T-helper 2 cell treated with Interferon-gamma antibody and Interleukin-4, amounts not matched to agents 5 μg/mL and 100 μg/mL, for 36 hours (primary cell): ENCODE measurements around the gene TMC4.

Experiments used
- DNase-seq: peaks from one replicate; pipeline ENCODE4 v3.0.0; 2021; ENCODE audit warnings: low spot score
- H3K27ac Mint-ChIP-seq: one replicate; pipeline ENCODE4 v1.8.0; 2021; ENCODE audit warnings: mild to moderate bottlenecking, mixed read lengths
- H3K27me3 Mint-ChIP-seq: one replicate; pipeline ENCODE4 v1.8.0; 2021; ENCODE audit warnings: low read depth, mixed read lengths
- H3K36me3 Mint-ChIP-seq: one replicate; pipeline ENCODE4 v1.8.0; 2021; ENCODE audit warnings: low read depth, mixed read lengths
- H3K4me1 Mint-ChIP-seq: one replicate; pipeline ENCODE4 v1.8.0; 2021; ENCODE audit warnings: low read depth, mixed read lengths
- H3K4me3 Mint-ChIP-seq: one replicate; pipeline ENCODE4 v1.8.0; 2022; ENCODE audit warnings: mild to moderate bottlenecking, moderate library complexity, mixed read lengths
- H3K9me3 Mint-ChIP-seq: one replicate; pipeline ENCODE4 v1.8.0; 2021; ENCODE audit warnings: mixed read lengths

The TMC4 gene

DNA sequence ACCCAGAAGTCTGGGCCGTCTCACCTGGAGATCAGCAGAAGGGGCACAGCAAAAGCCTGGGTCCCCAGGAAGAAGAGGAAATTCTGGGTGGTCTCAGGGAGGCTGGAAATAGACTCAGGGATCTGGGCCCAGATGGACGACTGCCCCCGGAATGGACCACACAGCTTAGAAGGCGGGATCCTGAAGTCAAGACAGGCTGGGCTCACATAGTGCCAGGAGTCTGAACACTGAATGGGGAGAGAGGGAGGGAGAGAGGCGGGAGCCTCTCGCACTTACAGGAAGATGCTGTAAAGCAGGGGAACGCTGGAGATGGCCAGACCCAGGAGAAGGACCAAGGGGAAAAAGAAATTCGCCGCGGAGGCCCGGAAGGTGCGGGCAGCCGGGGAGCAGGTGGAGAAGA, 12.1 kb downstream of the TMC4 start:
- H3K9me3 Mint-ChIP-seq, result no peaks in the 10 kb centered on the region
- peaks cover 15% of the 10 kb centered on the region for H3K36me3 Mint-ChIP-seq
- peaks cover 41% of the 10 kb centered on the region for H3K4me1 Mint-ChIP-seq
- DNase-seq, result no peak
- peak overlapping the region; percentile 100 for H3K27ac Mint-ChIP-seq
- H3K4me3 Mint-ChIP-seq, result peak overlapping the region; percentile 100
- H3K27me3 Mint-ChIP-seq, result no peaks in the 10 kb centered on the region

DNA sequence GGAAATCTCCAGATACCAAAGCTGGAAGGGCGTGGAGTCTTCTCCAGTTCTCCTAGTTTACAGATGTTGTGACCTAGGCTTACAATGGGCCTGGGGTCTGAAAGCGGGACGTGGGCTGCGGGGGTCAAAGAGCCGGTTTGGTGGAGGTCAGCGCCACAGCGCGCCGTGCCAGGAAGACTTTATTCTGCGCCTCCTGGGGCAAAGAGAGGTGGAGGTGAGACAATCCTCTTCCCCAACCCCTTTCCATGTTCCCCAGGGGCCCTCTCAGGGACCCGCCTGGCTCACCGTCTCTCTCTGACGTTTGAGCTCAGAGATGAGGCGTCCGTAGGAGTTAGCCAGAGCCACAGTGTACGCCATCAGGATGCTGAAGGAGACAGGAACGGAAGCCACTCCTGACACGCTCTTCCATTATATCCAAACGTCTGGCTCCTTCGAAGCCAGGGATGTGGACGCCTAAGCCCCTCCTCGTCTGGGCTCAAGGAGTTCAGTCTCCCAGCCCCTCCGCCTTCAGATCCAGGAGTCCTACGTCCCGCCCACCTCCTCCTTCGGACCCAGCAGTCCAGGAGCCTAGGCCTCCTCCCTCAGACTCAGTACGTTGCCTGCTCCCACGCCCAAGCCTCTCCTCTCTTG, 12.7 kb downstream of the TMC4 start:
- Mint-ChIP-seq H3K9me3 (no peaks in the 10 kb centered on the region), H3K36me3 (peaks cover 18% of the 10 kb centered on the region), H3K27ac (peak overlapping the region; percentile 100), H3K4me3 (peak overlapping the region; percentile 100), H3K27me3 (no peaks in the 10 kb centered on the region), H3K4me1 (peaks cover 41% of the 10 kb centered on the region)
- no peak for DNase-seq

DNA sequence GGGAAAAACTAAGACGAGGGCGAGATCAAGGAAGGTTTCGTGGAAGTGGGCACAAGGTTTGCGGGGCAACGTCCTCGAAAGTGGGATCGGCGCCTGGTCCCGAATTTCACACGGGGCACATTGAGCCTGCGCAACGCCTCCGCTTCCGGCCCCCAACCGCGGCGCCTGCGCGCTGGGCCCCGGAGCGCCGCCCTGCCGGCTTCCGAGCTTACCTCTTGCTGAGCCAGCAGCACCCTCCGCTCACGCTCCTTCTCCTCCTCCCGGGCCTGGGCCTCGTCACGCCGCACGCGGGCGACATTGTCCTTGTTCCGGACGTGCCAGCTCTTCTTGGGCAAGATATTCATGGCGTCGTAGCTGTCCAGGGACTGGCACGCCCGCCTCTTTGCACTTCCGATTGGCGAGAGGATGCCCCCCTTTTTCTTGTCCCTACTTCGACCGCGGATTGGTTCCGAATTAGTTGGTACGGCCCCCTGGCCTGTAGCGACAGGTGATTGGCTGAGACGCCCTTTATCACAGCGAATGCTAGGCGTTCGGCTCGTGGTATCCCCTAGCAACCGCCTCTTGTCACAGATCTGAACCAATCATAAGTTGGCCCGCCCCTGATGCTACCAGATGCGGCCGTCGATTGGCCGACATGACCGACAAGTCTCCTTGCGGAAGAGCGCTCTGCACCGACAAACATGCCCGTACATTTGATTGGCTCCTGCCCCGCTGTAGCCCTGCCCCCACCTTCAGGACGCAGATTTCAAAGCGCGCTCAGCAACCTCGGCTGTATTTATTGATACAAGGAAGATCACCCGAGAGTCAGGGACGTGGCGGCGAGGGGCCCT, 13.4 kb downstream of the TMC4 start, which contains the start of gene LENG1:
LENG1 (minus strand) TSS at position 370 of the 830 bp plus-strand sequence; CDS start at position 344, 26 bp downstream.
- Mint-ChIP-seq H3K36me3 (peaks cover 23% of the 10 kb centered on the region), H3K4me1 (peaks cover 46% of the 10 kb centered on the region), H3K9me3 (no peaks in the 10 kb centered on the region), H3K4me3 (peak within 1 kb of the TSS; percentile 100), H3K27me3 (no peaks in the 10 kb centered on the region), H3K27ac (peak within 1 kb of the TSS; percentile 100)
- peak; percentile 100 for DNase-seq

DNA sequence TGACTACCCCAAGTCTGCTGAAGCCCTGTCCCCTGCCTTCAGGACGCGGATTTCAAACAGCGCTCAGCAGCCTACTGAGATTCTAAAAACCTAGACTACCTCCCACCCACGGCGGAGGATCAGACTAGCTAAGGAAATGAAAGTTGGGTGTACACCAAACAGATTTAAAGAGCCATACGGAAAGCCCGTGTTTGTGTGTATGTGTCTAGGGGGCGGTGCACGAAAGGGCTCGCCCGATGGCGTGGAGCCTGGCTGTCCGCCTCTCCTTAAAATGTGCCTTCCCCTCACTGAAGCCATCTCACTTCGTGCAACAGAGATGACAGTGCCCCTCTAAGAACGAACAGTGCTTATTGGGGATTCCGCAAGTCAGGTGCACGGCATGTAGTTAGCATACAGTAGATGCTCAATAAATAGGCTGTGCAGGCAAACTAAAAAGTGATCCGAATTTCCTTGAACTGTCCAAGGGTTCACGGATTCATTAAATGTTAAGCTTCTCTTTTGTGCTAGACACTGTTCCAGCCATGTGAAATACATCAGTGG, 14.1 kb downstream of the TMC4 start:
- H3K9me3 Mint-ChIP-seq, result no peaks in the 10 kb centered on the region
- H3K4me3 Mint-ChIP-seq, result peak overlapping the region; percentile 100
- H3K27me3 Mint-ChIP-seq, result no peaks in the 10 kb centered on the region
- peaks cover 45% of the 10 kb centered on the region for H3K4me1 Mint-ChIP-seq
- peak overlapping the region; percentile 100 for H3K27ac Mint-ChIP-seq
- peaks cover 30% of the 10 kb centered on the region for H3K36me3 Mint-ChIP-seq
- DNase-seq, result peak; percentile 51

DNA sequence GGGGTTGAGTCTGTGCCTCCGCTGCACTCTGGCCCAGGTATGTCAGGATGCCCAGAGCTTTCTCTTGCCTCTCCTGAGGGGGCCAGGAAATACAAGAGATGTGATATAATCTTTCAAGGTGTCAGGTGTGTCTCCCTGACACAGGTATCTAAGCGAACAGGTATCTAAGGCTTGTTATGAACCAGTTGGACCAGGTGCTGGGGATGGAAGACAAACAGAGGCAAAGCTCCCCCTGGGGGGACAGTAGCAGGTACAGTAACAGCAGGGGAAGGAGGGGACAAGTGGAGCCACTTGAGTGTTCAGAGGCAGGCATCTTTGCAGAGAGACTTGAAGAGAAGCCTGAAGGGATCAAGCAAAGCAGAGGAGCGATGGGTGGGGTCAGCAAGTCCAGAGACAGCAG, 16.0 kb downstream of the TMC4 start:
- H3K9me3 Mint-ChIP-seq, result no peaks in the 10 kb centered on the region
- H3K4me3 Mint-ChIP-seq, result peak overlapping the region; percentile 36
- no peak for DNase-seq
- H3K27me3 Mint-ChIP-seq, result no peaks in the 10 kb centered on the region
- H3K36me3 Mint-ChIP-seq, result peaks cover 41% of the 10 kb centered on the region
- H3K27ac Mint-ChIP-seq, result peak overlapping the region; percentile 6
- H3K4me1 Mint-ChIP-seq, result peaks cover 36% of the 10 kb centered on the region

DNA sequence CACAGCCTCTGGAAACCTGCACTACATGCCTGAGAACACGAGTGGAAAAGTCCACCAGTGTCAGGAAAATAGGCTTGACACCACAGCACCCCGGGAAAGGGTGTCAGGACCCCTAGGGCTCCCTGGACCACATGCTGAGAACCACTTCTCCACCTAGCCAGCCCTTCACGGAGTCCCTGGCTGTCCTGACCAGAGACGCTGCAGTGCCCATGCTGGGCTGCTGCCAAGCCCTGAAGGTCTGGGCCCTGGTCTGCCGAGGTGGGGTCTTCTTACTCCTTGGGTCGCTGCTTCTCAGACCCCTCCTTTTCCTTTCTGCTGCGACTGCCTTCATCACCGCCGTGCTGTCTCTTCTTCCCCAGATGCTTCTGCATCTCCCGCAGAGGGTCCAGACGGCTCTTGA, 16.5 kb downstream of the TMC4 start:
- peaks cover 36% of the 10 kb centered on the region for H3K4me1 Mint-ChIP-seq
- H3K4me3 Mint-ChIP-seq, result no peak overlapping the region
- H3K27ac Mint-ChIP-seq, result no peak overlapping the region
- H3K9me3 Mint-ChIP-seq, result no peaks in the 10 kb centered on the region
- H3K27me3 Mint-ChIP-seq, result no peaks in the 10 kb centered on the region
- H3K36me3 Mint-ChIP-seq, result peaks cover 44% of the 10 kb centered on the region
- DNase-seq, result no peak

DNA sequence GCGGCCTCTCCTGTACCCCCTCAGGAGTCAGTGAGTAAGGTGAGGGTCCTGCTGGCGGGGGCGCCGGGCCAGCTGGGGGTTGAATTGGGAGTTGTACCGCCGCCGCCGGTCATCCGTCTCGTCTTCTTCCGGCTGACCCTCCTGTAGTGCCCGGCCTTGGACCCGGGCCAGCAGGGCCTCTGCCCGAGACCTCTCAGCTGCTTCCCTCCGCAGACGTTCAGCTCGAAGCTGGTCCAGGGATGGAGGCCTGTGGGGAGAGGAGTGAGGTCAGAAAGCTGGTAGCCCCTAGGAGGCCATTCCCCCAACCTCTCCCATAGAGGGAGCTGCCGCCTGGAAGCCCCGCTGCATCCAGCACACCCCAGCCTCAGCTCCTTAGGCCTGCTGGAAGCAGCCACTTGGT, 17.3 kb downstream of the TMC4 start:
- DNase-seq, result no peak
- Mint-ChIP-seq H3K4me1 (peaks cover 32% of the 10 kb centered on the region), H3K4me3 (no peak overlapping the region), H3K27ac (no peak overlapping the region), H3K9me3 (no peaks in the 10 kb centered on the region), H3K36me3 (peaks cover 49% of the 10 kb centered on the region), H3K27me3 (no peaks in the 10 kb centered on the region)

DNA sequence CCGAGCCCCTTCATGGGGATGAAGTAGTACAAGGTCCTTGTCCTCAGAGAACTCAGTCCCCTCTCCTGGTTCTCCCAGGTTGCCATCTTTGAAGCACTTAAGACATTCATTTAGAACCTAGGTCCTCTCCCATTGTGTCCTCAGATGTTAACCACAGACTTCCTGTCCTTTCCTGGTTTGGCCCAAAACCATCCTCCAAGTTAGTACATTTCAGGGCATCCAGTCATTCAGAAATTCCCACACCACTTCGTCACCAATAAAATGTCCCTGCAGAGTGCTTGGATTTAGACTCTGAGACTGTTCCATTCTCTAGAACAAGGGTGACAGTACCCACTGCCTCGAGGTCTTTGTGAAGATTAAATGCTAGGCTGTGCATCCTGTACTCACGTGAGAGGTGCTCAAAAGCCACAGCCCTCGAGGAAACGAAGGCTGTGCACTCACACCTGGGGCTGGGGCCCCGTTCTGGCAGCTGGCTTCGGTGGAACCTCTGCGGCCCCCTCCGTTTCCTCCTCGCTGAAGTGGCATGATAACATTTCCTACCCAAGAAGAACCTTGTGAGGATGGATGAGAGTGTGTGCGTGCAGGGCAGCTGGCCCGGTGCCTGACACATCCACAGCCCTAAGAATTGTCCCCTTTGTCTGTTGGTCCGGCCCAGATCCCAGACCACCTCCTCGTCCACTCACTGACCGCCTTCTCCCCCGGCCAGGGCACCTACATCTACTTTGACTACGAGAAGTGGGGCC, 18.2 kb downstream of the TMC4 start:
- no peak overlapping the region for H3K4me3 Mint-ChIP-seq
- no peak for DNase-seq
- H3K4me1 Mint-ChIP-seq, result peaks cover 26% of the 10 kb centered on the region
- no peaks in the 10 kb centered on the region for H3K9me3 Mint-ChIP-seq
- no peaks in the 10 kb centered on the region for H3K27me3 Mint-ChIP-seq
- H3K36me3 Mint-ChIP-seq, result peaks cover 54% of the 10 kb centered on the region
- peak overlapping the region; percentile 65 for H3K27ac Mint-ChIP-seq

DNA sequence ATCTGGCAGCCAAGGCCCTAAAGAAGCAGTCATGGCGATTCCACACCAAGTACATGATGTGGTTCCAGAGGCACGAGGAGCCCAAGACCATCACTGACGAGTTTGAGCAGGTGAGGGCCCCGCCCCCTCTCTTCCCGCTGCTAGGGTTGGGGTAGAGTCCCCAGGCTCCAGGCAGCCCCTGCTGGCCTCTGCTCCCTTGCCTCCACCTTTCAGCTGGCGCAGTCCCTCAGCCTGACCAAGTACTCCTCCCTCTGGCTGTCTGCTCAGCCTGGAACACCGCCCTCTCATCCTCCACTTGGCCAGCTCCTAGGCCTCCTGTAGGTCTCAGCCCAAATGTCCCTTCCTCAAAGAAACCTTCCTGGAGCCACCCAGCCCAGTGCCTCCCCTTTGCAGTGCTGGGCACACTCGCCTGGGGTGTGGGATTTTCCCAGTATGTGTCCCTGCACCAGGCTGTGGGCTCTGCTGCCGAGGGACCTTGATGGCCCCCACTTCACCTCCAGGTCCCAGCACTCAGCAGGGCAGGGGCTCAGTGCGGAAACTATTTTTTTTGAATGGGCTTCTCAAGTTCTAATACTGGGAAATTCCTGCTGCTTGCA, 19.1 kb downstream of the TMC4 start:
- H3K4me3 Mint-ChIP-seq, result no peak overlapping the region

DNA sequence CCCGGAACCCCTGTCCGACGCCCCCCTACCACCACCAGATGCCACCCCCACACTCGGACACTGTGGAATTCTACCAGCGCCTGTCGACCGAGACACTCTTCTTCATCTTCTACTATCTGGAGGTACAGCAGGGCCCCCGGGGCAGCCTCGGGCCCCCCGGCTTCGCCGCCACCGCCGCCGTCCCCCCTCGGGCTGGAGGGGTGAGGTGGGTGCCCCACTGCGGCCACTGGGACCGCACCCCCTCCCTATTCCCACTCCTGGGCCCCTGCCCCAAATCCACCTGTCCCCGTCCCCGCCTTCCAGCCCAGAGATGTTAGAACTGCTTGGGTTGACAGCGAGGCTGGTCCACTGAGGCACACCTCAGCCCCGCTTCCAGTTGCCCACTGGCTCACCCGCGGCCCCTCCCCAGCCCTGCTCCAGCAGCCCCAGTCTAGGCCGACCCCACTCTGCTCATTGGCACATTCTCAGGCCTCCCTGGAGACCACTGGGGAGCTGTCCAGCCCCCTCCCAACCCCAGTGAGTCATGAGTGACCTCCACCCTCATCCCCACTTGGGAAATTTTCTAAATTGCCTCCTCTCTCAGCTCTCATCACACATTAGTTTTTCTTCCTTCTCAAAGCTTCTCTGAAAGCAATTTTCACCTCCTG, 20.0 kb downstream of the TMC4 start:
- Mint-ChIP-seq H3K4me3 (no peak overlapping the region), H3K4me1 (peaks cover 17% of the 10 kb centered on the region), H3K36me3 (peaks cover 61% of the 10 kb centered on the region), H3K27me3 (no peaks in the 10 kb centered on the region), H3K27ac (peak overlapping the region; percentile 57), H3K9me3 (no peaks in the 10 kb centered on the region)
- DNase-seq, result no peak

More for the DNA sequence above, 19.1 kb downstream of the TMC4 start:
- no peak for DNase-seq
- Mint-ChIP-seq H3K9me3 (no peaks in the 10 kb centered on the region), H3K4me1 (peaks cover 24% of the 10 kb centered on the region), H3K27me3 (no peaks in the 10 kb centered on the region), H3K36me3 (peaks cover 60% of the 10 kb centered on the region), H3K27ac (peak overlapping the region; percentile 26)

DNA sequence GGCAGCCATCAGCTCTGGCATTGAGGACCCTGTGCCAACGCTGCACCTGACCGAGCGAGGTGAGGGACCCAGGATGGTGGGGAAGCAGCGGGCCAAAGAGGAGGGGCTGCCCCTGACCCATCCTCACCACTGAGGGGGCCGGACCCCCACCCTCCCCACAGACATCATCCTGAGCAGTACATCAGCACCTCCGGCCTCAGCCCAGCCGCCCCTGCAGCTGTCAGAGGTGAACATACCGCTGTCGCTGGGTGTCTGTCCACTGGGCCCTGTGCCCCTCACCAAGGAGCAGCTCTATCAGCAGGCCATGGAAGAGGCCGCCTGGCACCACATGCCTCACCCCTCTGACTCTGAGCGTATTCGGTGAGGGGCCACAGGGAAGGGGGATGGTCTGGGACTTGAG, 20.7 kb downstream of the TMC4 start:
- Mint-ChIP-seq H3K4me1 (peaks cover 16% of the 10 kb centered on the region), H3K36me3 (peaks cover 63% of the 10 kb centered on the region), H3K27ac (no peak overlapping the region), H3K4me3 (no peak overlapping the region), H3K27me3 (no peaks in the 10 kb centered on the region), H3K9me3 (no peaks in the 10 kb centered on the region)
- DNase-seq, result no peak

DNA sequence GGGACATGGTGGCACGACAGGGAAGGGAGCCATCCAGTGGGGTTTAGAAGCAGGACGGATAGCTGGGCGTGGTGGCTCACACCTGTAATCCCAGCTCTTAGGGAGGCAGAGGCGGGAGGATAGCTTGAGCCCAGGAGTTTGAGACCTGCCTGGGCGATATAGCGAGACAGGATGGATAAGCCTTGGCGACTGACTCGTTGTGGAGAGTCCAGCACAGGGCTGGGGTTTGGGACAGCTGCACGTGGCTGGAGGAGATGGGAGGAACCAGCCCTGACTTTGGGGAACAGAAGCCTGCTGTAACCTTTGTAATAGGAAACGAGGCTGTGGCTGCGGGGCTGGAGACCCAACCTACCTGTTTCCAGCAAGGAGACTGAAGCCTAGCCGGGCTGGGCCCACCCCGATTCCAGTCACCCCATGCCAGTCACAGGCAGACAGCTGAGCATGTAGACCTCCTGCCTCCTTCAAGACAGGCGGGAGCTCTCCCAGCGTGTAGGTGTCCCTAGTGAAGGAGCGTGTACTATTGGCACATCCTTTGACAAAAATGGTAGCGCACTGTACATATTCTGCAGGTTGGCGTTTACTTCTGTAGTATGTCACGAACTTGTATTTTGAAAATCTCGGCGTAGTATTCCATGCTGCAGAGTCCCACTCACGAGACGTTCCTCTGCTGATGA, 21.5 kb downstream of the TMC4 start:
- no peaks in the 10 kb centered on the region for H3K27me3 Mint-ChIP-seq
- H3K4me3 Mint-ChIP-seq, result no peak overlapping the region
- H3K4me1 Mint-ChIP-seq, result peaks cover 13% of the 10 kb centered on the region
- DNase-seq, result no peak
- no peaks in the 10 kb centered on the region for H3K9me3 Mint-ChIP-seq
- peak overlapping the region; percentile 45 for H3K27ac Mint-ChIP-seq
- H3K36me3 Mint-ChIP-seq, result peaks cover 66% of the 10 kb centered on the region
